Ovary (tissue), 9 donors: ENCODE results near the gene MGAT5. TPM values are rescaled to one million over a fixed set of nuclear protein-coding genes. Genes with fewer than 3 reads are reported as not detected.

Experiments used
- DNase-seq, 5 donors: peaks; one replicate each; pipeline ENCODE4 v3.0.0-alpha.2; 2019 to 2020
- H3K27ac ChIP-seq, 2 donors: fragments of 200-600 bp; one replicate each; pipeline versions ENCODE4 v1.5.1 to v1.8.0; 2019 to 2022
- H3K27me3 ChIP-seq: fragments of 200-600 bp; one replicate; pipeline ENCODE4 v1.8.0; 2022
- H3K36me3 ChIP-seq: fragments of 200-600 bp; sonication (generic); one replicate; pipeline ENCODE4 v1.5.1; 2019
- H3K4me1 ChIP-seq: one replicate; pipeline ENCODE4 v1.8.1; 2013; ENCODE audit warnings: mild to moderate bottlenecking, moderate library complexity; ENCODE audit not compliant: insufficient read depth
- H3K4me3 ChIP-seq: fragments of 200-600 bp; sonication (generic); one replicate; pipeline ENCODE4 v1.5.1; 2017
- H3K9me3 ChIP-seq, 2 donors: fragments of 200-600 bp in 1 of 2; sonication (generic) in 1 of 2; one replicate each; pipeline versions ENCODE4 v1.5.1 to v1.8.1; 2013 to 2019; ENCODE audit warnings: mild to moderate bottlenecking in 1 of 2, moderate library complexity in 1 of 2
- EP300 ChIP-seq: sonication (generic); formaldehyde crosslinking; IDR thresholded peaks from one replicate; pipeline ENCODE4 v1.6.1; 2017; ENCODE audit warnings: antibody characterized with exemption
- POLR2A ChIP-seq: fragments of 450-650 bp; IDR thresholded peaks from one replicate; pipeline ENCODE4 v1.6.1; 2017; ENCODE audit warnings: antibody characterized with exemption, mild to moderate bottlenecking, moderate library complexity
- WGBS, 3 donors: extraction: QIAGEN DNeasy Blood & Tissue Kit in 1 of 3; methylation state at CpG; one replicate each; pipeline versions ENCODE4 v1.1.5 to v1.1.7; 2013 to 2017; 5-methylcytosine and 5-hydroxymethylcytosine counted together
- intact Hi-C, 4 donors: fragments of 100-400 bp; cut with DNase I; formaldehyde crosslinking; loops; one replicate each; pipeline versions ENCODE4 v1.11.0 to v1.15.1; 2022 to 2023
- polyA plus RNA-seq, 2 donors: library from polyadenylated mRNA; stranded (reverse); fragments of 200-250 nt in 1 of 2; fragments of 350-450 nt in 1 of 2; fragmentation: Illumina TruSeq in 1 of 2; extraction: RNeasy Lipid Tissue Mini Kit (QIAGEN cat#74804) in 1 of 2; gene quantifications; one replicate each; pipeline ENCODE4 v1.2.3, GENCODE V29; 2013 to 2014
- total RNA-seq, 7 donors: library from RNA; depleted of rRNA in 2 of 7; stranded (reverse); fragments of >200 nt in 2 of 7; fragmentation: NEBNext Ultra II Directional in 3 of 7; extraction: Animal tissue kit (Norgen Biotek cat#: 25700) in 3 of 7; gene quantifications; one replicate each; pipeline versions ENCODE4 v1.1.0 to v1.2.4, GENCODE V29; 2016 to 2023
- TF ChIP-seq, protein P1 (sequence below), 3 donors: fragments of 450-650 bp in 2 of 3; fragments of 200-600 bp in 1 of 3; IDR thresholded peaks; one replicate each; pipeline versions ENCODE4 v1.5.1 to v1.8.0; 2016 to 2022; ENCODE audit warnings: antibody characterized with exemption in 3 of 3, mild to moderate bottlenecking in 1 of 3
- donor health status: DM: no; HTN: no; CAD: no; lungs with moderate emphysema.
- donor health status: DM: no; HTN: no; CAD: no.
- donor health status: Bipolar disorder and iron deficiency.
- donor health status: DM: yes; HTN: yes; CAD: no.
- donor health status: DM: no; HTN: no; CAD: no.
- donor health status: DM: yes; HTN: yes; CAD: no.

The MGAT5 gene
- total and polyA plus RNA-seq, 9 donors, result 11.3 to 61.2 (median 32.4) TPM

DNA sequence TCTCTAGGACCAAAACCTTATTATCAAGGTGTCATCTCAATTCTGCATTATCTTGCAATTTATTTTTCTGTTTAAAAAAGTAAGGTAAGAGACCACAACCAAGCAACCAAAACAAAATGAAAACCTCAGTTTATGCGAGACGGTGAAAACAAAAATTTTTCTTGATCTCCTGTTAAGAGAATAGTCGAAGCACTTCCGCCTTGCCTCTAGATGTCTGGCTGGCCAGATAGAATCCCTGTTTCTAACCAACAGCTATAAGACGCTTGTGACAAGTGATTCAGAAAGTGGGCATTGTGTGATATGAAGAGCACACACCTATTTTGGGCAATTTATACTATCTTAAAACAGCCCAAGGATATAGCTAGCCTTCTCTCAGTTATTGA, 51.2 kb downstream of the MGAT5 start:
- Histone ChIP-seq H3K27ac (no peak overlapping the region), H3K36me3 (no peaks in the 10 kb centered on the region), H3K27me3 (no peaks in the 10 kb centered on the region), H3K4me3 (no peak overlapping the region), H3K9me3 (no peaks in the 10 kb centered on the region), H3K4me1 (peaks cover 4% of the 10 kb centered on the region)
- DNase-seq, result no peak
- no peak for TF ChIP-seq POLR2A
- TF ChIP-seq EP300, result no peak
- TF ChIP-seq, protein P1, sequence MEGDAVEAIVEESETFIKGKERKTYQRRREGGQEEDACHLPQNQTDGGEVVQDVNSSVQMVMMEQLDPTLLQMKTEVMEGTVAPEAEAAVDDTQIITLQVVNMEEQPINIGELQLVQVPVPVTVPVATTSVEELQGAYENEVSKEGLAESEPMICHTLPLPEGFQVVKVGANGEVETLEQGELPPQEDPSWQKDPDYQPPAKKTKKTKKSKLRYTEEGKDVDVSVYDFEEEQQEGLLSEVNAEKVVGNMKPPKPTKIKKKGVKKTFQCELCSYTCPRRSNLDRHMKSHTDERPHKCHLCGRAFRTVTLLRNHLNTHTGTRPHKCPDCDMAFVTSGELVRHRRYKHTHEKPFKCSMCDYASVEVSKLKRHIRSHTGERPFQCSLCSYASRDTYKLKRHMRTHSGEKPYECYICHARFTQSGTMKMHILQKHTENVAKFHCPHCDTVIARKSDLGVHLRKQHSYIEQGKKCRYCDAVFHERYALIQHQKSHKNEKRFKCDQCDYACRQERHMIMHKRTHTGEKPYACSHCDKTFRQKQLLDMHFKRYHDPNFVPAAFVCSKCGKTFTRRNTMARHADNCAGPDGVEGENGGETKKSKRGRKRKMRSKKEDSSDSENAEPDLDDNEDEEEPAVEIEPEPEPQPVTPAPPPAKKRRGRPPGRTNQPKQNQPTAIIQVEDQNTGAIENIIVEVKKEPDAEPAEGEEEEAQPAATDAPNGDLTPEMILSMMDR (IDR thresholded peaks at IDR 0.05), result no peak
- intact Hi-C loops, result loop anchor here in 1 of 4 donors (2.0 kb wide), 1 partner anchor 42 kb away; no protein-coding TSS in a partner anchor
- WGBS, 3 donors, result 92 to 97% (median 93%) methylated on average over 5 of the region's 5 CpGs

DNA sequence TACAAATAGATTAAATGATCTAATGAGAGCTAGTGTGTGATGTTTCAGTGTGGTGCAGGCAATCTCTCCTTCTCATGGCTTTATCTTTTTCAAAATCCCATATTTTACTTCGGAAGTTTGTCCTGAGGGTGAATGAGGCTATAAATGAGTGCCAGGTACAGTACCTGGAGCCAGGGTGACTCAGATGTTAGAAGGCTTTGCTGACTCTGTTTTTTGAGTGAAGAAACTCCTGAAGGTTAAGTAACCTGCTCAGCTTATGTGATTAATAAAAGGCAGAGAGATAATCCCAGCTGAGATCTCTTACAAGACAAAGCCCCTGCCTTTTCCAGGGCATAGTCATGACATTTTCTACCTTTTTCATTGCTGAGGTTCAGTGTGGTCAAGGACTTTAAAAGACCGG, 52.6 kb downstream of the MGAT5 start:
- Histone ChIP-seq H3K9me3 (no peaks in the 10 kb centered on the region), H3K27me3 (no peaks in the 10 kb centered on the region), H3K27ac (no peak overlapping the region), H3K4me1 (peaks cover 2% of the 10 kb centered on the region), H3K4me3 (no peak overlapping the region), H3K36me3 (no peaks in the 10 kb centered on the region)
- TF ChIP-seq, protein P1 (IDR thresholded peaks at IDR 0.05), result no peak
- no peak for TF ChIP-seq EP300
- TF ChIP-seq POLR2A, result no peak
- no peak for DNase-seq
- intact Hi-C loops, result no loop called here
- 91 to 96% (median 94%) methylated on average over 2 of the region's 2 CpGs for WGBS, 3 donors

DNA sequence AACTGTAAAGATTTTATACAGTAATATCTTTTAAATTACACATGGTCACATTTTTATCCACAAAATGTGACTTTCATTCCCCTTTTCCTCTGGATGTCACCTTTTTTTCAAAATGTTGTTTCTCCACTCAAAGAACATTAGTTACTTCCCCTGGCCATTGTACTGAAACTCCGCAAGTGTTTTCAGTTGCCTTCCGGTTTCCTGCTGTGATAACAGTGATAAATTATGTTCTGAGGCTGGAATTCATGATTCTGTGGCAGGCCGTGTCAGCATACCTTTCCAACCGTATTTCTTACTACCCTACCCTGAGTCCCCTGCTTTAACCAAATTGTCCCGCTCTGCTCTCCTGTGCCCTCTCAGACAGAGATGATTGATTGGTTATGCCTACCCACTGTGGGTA, 53.5 kb downstream of the MGAT5 start:
- Histone ChIP-seq H3K36me3 (no peaks in the 10 kb centered on the region), H3K27me3 (no peaks in the 10 kb centered on the region), H3K27ac (no peak overlapping the region), H3K4me3 (no peak overlapping the region), H3K4me1 (no peaks in the 10 kb centered on the region), H3K9me3 (no peaks in the 10 kb centered on the region)
- intact Hi-C loops, result no loop called here
- no peak for TF ChIP-seq EP300
- no peak for TF ChIP-seq POLR2A
- TF ChIP-seq, protein P1 (IDR thresholded peaks at IDR 0.05), result no peak
- 66 to 72% (median 71%) methylated on average over 5 of the region's 5 CpGs for WGBS, 3 donors
- DNase-seq, result no peak

DNA sequence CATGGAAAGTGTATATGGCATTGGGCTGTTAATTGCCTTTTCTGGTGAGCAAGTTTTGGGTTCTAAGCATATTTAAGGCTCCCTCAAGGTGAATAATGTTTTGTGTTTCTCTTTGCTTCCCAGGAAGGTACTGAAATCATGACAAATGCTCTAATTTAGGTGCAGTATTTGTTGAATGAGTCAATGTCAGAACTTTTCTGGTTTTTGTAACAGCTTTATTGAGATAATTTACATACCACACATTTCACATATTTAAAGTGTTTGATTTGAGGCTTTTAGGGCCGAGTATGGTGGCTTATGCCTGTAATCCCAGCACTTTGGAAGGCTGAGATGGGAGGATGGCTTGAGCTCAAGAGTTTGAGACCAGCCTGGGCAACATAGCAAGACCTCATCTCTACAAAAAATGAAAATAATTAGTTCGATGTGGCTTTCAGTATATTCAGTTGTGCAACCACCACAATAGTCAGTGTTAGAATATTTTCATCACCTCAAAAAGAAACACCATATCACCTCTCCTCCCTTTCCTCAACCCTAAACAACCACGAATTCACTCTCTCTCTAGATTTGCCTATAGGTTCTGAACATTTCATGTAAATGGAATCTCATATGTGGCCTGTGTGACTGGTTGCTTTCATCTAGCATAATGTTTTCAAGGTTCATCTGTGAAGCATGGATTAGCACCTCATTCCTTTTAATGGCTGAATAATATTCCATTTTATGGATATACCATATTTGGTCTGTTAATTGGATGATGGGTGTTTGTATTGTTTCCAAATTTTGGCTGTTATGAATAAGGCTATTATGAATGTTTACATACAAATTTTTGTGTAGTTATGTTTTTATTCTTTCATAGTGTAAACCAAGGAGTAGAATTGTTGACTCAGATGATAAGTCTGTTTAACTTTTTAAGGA, 54.9 kb downstream of the MGAT5 start:
- Histone ChIP-seq H3K4me3 (no peak overlapping the region), H3K4me1 (peaks cover 1% of the 10 kb centered on the region), H3K27ac (no peak overlapping the region), H3K27me3 (no peaks in the 10 kb centered on the region), H3K9me3 (no peaks in the 10 kb centered on the region), H3K36me3 (no peaks in the 10 kb centered on the region)
- 88 to 91% (median 89%) methylated on average over 3 of the region's 3 CpGs for WGBS, 3 donors
- intact Hi-C loops, result no loop called here
- TF ChIP-seq EP300, result no peak
- TF ChIP-seq, protein P1 (IDR thresholded peaks at IDR 0.05), result no peak
- no peak for TF ChIP-seq POLR2A
- no peak for DNase-seq
